GM12801 (cell line): ENCODE results near the gene GAB2.

Experiments used
- TF ChIP-seq, protein P1 (sequence below): IDR thresholded peaks from one replicate; pipeline ENCODE4 v1.5.1; 2011; ENCODE audit warnings: control low read depth; ENCODE audit not compliant: insufficient read length; ENCODE audit errors: extremely low read depth

Gene GAB2

GRCh38 chr11:78327945-78328344 lies 89.7 kb downstream of the GAB2 start:
- TF ChIP-seq, protein P1, sequence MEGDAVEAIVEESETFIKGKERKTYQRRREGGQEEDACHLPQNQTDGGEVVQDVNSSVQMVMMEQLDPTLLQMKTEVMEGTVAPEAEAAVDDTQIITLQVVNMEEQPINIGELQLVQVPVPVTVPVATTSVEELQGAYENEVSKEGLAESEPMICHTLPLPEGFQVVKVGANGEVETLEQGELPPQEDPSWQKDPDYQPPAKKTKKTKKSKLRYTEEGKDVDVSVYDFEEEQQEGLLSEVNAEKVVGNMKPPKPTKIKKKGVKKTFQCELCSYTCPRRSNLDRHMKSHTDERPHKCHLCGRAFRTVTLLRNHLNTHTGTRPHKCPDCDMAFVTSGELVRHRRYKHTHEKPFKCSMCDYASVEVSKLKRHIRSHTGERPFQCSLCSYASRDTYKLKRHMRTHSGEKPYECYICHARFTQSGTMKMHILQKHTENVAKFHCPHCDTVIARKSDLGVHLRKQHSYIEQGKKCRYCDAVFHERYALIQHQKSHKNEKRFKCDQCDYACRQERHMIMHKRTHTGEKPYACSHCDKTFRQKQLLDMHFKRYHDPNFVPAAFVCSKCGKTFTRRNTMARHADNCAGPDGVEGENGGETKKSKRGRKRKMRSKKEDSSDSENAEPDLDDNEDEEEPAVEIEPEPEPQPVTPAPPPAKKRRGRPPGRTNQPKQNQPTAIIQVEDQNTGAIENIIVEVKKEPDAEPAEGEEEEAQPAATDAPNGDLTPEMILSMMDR: no peak

- TF ChIP-seq, protein P1: no peak
These were observed 92.3 kb downstream of the GAB2 start for GRCh38 chr11:78325274-78325781.

DNA sequence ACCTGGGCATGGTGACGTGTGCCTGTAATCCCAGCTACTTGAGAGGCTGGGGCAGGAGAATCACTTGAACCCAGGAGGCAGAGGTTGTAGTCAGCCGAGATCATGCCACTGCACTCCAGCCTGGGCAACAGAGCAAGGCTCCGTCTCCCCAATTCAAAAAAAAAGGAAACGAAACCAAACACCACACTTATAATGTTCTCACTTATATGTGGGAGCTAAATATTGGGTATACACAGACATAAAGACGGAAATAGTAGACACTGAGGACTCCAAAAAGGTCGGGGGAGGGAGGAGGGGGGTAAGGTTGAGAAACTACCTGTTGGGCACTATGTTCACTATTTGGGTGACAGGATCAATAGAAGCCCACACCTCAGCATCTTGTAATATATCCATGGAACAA lies 94.3 kb downstream of the GAB2 start:
- TF ChIP-seq, protein P1: no peak

DNA sequence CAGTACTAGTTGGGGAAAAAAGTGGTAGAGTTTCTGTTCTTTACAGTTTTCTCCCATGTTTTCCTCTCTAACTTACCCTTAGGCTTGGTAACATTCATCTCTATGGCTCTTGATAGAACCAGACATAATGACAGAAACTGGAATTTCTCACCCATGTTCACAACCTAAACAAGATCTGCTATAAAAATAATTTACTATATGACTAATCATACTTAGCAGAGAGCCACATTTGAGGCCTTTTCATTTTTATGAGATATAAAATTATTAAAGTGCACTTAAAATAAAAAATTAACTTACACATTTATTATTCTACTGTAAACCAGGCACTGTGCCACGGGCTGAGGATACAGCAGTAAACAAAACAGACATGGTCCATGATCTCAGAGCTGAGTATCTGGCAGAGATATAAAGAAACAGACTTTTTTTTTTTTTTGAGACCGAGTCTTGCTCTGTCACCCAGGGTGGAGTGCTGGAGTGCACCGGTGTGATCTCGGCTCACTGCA lies 98.1 kb downstream of the GAB2 start:
- TF ChIP-seq, protein P1: no peak

DNA sequence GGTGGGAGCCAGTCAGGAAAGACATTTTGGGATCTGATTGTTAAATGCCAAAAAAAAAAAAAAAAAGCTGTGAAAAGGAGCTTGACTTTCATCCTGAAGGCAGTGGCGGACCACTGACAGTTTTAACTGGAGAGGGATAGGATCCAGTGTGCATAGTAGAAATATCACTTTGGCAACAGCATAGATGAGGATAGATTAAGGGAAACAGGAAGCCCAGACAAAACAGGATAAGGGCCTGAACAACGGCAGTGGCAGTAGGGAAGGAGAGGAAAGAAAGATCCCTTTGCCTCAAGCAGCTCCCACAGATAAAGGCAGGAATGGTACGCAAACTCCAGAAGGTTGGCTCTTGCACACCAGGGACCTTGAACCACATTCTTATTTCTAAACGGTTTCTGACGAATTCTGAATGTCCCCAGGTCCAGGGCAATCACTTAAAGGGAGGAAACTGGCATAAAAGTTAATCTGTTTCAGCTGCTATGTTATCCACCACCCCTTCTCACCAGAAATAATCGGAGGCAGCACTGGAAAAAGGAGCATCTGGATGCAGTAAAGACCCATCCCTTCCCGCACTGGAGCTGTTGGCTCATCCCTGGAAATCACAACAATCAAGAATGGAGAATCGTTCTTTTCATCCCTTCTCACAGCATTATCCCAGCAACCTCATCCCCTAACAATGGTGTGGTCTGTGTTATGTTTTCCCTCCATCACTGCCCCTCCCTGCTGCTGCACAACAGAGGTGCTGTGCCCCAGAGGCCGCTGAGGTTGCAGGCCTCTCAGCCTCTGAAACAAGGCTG lies 99.1 kb downstream of the GAB2 start:
- TF ChIP-seq, protein P1: no peak

GRCh38 chr11:78315724-78316123 lies 101.9 kb downstream of the GAB2 start:
- TF ChIP-seq, protein P1: no peak

- TF ChIP-seq, protein P1: no peak
These were observed 102.9 kb downstream of the GAB2 start for GRCh38 chr11:78314762-78315161.
